CD4-positive, alpha-beta T cell treated with Interleukin-4 for 4 hours (primary cell): Measurements from ENCODE around the gene CALD1.

Source experiments
- DNase-seq: peaks from one replicate; pipeline ENCODE4 v3.0.0-alpha.2; 2020

The CALD1 gene

DNA sequence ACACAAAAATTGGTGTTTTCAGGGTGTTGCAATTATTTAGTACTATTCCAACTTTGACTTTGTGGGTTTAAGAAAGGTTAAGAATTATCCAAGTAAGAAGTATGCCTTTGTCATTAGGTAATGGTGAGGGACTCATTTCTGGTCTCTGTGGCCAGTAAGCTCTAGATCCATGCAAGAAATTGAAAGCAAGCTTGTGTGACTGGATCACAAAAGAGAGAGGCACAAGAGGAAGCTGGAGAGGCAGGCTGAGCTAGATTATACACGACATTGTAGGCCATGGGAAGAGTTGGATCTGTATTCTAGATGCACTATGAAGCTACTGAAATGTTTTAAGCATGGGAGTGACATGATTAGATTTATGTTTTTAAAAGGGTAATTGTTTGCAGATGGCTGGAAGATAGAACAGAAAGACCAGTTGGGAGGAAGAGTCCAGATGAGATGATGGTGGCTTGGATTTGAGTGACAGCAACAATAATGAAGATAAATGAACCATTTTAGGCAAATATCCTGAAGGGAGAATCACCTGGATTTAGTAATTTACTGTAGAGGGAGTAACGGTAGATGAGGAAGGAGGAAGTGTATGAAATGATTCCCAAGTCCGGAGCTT, 50.0 kb downstream of the CALD1 start:
- no peak for DNase-seq

DNA sequence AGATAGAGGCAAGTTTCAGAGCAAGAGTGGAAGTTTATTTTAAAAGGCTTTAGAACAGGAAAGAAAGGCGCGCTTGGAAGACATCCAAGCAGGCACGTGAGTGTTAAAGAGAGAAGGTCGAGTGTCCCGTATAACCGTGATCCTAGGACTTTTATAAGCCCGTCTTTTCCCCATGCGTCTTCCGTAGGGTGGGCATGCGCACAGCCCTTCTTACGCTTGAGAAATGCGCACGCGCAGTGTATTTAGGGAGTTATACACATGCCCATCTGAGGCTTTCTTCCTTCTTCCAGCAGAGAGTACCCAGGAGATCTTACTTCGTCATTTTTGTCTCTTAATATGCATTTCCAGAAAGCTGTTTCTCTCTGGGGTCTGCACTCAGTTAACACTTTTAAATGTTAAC, 52.4 kb downstream of the CALD1 start:
- no peak for DNase-seq

DNA sequence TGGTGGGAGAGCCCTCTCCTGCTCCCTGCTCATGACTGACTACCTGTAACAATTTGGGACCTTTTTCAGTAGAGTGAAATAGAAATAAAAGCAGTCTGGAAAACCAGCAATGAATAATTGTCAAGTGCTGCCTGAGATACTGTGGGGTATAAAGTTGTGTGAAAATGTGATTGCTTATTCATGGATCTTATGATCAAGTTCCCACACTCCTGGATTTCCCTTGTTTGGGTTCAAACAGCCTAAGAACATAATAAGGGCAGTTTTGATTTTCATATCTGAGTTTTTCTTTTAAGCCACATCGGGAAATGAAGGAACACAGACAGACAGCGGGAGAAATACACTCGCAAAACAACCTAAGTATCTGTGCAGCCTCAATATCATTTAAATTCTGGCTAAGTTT, 52.9 kb downstream of the CALD1 start:
- no peak for DNase-seq

DNA sequence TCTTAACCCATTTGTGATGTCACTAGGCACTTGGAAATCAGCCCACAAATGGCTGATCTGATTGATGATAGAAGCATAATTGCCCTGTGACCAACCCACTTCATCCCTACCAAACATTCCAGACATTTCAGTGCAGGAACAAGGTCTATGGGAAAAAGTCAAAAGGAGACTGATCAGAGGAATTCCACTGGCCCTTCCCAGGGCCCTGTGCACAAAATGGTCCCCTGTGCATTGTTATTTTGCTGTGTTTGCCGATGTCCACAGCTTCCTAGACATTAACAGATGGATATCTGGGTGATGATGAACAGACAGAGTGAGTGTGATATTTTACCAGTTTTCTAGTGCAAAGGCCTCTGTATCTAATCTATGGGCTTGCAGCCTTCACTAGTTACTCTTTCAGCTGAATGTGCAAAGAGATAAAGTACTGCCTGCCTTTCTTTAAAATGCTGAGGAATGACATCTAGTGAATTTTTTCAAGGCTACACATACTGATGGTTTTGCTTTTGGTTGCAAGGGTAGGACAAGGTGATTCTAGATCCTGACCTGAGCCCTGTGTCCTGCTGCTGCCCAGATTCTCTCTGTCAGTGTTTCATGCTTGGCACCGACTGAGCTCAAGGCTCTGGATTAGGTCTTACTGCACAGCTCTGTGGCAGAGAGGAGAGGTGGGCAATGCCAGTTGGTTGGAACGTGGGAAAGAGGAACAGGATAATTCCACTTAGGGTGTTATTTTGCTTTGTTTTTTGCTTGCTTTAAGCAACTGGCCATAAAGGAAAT, 55.4 kb downstream of the CALD1 start:
- no peak for DNase-seq

DNA sequence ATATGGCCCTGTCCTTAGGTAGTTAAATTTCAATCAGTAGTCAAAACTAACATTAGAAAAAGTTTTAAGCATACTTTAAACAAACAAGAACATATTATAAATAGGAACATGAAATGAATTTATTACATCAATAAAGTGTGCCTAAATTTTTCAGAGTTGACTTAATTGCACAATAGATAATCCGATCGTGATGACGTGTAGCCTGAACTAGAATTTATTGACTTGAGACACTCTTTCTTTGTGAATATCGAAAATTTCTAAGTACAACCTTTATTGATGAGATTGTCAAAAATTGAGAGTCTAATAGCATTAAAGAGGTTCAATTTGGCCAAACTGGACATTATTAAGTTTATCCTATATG, 56.0 kb downstream of the CALD1 start:
- no peak for DNase-seq

DNA sequence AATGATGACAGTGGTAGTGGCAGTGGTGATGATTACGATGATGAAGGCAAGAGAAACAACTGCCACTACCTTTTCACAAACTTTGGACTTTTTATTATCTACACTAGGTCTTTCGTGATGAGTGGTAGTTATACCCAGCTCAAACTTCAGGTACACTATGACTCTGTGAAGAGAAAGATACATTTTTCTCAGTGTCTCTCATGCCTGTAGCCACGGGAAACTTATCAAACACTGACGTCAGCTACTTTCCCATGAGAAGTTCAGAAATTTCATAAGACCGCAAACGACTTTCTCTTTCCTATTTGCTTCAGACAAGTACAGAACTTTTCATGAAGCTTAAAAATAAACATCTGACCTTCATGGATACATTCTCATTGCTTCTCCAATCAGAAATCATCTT, 57.0 kb downstream of the CALD1 start:
- no peak for DNase-seq

DNA sequence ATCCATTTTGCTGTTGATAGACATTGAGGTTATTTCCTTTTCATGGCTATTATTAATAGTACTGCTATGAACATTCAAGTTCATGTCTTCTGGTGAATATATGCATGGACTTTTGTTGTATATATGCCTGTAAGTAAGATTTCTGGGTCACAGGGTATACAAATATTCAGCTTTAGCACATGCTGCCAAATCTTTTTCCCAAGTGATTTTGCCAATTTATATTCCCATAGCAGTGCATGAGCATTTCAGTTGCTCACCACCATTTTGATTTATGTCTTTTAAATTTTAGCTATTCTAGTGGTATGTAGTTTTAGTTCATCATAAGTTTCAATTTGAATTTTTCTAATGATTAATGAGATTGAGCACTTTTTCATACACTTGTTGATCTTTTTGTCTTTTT, 59.9 kb downstream of the CALD1 start:
- no peak for DNase-seq

DNA sequence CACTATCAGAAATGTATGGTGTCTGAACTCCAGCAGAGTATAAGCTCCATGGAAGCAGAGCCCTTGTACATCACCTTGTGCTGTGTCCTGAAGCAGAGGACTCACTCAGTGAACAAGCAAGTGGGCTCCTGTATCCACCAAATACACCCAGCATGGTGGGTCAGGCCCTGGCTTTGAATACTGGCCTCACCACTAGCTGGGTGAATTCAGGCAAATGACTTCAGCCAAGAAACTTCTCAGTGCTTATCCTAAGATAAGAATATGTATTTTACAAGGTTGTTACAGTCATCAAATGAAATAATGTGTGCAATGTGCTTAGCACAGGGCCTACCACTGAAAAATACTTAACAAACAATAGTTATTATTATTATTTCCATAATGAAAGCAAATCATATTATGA, 62.6 kb downstream of the CALD1 start:
- DNase-seq = no peak

DNA sequence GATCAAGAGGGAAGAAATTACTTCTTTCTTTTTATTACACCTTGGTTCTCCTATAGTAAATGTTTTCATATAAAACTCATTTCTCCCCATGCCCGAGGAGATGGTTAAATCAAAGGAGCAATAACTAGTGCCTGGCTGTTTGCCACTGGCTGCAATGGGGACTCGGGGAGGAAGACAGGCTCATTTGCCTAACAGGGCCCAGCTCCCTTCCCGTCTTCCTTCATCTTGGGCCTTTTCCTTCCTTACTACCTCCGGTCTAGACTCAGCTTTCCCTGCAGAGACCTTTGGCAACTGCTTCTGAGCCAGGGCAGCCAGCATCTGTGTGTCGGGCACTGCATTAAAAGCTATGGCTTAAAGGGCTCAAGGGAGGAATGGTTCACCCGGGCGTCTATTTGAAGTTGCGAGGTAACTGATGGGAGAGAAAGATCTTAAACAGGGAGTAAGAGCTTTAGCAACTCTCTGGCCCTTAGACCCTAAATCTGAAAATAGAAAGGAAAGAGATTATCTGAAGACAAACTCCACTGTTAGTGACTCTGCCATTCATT, 63.5 kb downstream of the CALD1 start:
- no peak for DNase-seq

DNA sequence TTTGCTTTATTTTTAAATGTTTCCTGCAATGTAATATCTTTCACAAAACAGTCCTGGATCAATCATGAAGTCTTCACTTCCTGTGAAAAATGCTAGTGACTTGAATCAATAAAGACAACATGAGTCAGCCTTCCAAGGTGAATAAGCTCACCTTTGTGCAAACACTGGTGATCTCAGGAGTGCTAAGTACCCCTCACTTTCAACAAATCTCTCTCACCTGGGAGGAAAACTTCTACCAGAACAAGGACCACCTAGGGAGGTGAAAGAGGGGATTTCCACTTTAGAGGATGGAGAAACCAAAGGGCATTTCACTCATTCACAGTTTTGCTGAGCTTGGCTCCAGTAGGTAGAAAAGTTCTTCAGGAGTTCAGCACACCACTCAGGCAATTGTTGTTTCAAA, 64.8 kb downstream of the CALD1 start:
- DNase-seq = no peak

DNA sequence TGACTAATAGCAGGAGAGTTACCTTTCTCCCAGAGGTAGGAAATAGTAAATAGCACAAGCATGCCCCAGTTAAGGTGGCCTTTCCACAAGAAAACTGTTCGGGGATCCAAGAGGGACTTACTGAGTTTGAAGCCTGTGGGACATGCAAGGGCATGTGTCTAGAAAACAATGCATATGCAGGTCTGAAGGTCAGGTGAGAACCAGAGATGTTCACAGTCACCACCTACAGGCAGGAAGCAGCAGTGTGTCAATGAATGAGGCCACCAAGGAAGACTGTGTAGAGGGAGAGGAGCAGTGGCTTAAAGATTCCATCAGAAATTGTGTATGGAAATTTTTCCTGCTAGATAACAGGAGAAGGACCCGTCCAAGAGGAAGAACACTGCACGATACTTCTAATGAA, 66.0 kb downstream of the CALD1 start:
- no peak for DNase-seq

DNA sequence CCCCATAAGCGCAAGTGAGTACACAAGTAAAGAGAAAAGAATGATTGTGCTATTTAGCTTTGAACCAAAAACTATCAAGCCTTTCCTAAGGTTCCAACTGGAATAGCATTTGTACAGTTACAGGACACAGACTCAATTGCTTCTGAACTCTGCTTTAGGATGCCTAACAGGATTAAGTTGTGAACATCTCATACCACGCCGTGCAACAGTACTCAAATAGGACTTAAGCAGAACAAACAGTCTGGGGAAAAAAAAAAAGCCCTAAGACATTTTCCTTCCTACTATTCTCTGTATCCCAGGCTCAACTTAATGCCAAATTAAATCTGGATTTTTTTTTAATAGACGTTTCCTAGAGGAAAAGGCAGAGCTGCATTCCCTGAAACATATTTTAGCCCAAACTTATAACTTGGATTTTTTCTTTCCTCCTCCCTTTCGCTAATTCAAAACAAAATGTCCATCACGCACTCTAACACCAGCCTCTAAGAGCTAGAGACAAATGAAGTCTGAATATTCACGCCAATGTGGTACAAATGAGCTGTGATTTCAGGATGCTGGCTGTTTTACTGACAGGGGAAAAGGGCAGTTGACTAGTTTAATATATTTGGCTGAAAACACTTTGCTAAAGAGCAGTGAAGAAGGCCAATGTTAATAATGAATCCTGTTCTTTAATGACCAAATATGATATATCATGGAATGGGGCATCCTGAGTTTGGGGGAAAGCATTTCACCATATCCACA, 68.6 kb downstream of the CALD1 start:
- no peak for DNase-seq

DNA sequence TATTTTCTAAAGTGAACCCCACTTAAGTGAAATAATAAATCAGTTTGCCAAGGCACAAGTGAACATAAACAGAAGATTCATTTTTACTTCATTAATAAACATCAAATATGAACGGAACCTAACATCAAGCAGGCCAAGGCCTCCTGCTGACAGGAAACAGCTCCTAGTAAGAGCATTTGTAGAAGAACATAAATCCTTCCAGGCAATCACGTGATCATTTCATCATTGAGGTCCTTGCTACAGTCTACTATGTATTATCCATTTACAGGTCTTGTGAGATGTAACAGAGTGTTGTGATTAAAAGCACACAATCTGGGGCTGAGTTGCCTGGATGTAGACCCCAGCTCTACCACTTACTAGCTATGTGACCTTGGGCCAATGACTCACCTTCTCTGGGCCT, 70.6 kb downstream of the CALD1 start:
- DNase-seq = no peak

DNA sequence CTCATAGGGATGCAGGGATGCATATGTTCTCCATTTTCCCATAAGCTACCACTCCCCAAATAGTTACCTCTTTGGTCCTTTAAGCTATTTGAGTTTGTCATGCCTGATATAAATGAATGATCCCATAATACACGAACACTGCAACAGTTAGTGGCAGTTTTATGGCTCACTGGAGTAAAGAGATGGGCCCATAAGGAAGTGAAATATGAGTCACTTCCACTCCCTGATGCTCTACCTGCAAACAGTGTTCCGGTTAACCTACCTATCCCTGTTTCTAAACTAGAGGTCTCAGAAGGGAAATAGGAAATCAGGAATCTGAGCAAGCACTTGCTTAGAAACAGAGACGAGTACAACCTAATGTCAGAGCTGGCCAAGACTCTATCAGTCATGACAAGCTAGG, 71.7 kb downstream of the CALD1 start:
- no peak for DNase-seq

DNA sequence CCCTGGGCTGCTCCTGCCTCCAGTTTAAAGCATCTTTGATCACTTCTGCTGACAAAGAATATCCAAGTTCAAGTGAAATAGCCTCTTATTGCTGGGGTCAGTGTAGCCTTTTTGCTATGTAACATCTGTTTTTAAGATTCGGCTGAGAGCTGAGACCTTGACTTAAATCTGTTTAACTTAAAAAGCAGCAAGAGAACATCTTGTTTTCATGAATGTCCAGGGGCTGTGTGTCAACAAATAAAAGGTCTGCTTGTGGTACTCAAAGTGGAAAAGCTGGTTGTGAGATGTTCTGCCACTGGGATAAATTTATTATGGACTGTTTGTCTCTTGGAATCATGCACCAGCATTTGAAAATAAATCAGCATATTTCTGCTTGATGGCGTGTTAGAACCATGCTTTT, 73.2 kb downstream of the CALD1 start:
- DNase-seq = no peak

DNA sequence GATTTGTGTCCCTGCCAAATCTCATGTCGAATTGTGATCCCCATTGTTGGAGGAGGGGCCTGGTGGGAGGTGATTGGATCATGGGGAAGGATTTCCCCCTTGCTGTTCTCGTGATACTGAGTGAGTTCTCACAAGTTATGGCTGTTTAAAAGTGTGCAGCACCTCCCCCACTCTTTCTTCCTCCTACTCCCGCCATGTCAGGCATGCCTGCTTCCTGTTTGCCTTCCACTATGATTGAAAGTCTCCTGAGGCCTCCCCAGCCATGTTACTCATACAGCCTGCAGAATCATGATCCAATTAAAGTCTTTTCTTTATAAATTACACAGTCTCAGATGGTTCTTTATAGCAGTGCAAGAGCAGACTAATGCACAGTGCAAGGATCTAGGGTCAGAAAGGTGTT, 75.4 kb downstream of the CALD1 start:
- DNase-seq = no peak

DNA sequence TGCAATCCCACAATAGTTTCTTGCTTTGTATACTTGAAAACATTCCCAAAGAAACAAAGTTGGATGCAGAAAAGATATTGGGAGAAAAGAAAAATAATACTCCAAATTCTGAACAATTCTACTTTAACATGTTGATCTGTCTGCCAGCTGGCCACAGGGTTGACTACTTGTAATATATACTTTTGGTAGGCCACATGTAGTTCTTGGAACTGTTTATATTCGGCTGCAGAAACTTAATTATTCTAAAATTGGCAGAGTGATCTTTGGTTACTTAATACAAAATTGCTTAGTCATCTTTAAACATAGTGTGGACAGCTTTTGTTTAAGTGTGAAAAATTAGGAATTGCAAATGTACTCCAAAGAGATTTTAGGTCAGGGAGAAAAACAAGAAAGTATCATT, 76.0 kb downstream of the CALD1 start:
- no peak for DNase-seq

DNA sequence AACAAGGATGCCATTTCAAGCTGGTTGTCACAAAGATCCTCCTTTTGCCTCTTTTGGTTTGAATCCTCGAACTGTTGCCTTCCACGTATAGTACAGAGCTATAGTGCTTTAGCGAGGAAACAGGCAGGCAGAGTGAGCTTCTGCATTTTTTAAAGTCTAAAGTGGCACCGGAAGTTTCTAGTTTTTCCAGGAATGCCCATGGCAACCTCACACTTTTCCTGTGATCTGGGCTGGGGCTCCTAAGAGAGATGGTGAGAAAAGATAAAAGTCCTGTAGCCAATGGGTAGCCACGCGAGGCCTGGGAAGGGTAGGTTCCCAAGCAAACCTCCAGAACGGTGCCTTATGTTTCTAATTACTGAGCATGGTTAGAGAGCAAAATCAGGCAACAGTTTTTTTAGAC, 76.7 kb downstream of the CALD1 start:
- no peak for DNase-seq

DNA sequence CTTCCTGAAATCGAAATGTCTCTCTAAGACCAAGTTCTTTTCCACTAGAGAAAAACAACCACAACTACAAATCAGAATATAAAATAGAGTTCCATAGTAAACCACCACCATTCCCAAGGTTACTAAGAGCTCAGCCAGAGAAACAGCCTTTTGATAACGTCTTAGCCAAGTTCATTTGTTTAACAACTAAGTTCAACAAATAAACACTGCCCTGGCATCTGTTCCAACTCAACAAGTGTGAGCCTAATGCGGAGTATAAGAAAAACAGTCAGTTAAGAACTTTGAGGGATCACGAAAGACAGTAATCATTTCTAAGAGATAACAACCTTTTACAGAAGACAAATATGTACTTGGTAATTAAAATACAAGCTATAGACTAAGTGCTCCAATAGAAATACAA, 77.3 kb downstream of the CALD1 start:
- no peak for DNase-seq

DNA sequence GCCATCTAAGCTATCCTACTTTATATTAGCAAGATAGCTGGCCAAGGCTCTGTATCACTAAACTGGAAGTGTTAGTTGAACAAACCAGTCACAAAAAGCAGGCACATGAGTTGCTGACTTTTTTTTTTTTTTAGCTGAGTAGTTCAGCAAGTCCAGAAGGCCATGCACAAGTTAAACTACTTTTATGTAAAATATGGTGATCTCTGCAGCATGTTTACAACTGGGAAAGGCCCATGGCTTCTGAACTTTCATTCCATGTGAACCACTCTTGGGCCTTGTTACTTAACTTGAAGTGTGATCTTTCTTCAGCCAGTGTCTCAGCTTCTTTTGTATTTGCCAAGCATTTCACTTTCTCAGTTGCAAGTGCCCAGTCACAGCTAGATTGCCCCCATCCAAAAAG, 78.5 kb downstream of the CALD1 start:
- no peak for DNase-seq

DNA sequence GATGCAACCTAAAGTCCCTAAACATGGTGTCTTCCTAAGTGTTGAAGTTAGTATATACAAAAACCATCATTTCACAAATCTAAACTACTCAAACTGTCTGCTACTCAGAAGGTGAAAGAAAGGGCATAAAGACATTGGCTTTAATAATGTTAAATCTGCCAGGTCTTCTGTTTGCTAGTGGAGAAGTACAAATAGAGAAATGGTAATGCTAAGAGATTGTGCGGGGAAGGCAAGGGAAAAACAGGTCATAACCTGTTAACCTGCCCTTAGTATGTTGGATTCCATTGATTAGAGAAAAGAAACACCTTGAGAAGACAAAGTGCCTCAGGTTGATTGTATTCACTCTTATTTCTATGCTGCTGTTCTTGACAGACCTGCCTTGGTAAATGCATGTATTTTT, 80.3 kb downstream of the CALD1 start:
- DNase-seq = no peak

DNA sequence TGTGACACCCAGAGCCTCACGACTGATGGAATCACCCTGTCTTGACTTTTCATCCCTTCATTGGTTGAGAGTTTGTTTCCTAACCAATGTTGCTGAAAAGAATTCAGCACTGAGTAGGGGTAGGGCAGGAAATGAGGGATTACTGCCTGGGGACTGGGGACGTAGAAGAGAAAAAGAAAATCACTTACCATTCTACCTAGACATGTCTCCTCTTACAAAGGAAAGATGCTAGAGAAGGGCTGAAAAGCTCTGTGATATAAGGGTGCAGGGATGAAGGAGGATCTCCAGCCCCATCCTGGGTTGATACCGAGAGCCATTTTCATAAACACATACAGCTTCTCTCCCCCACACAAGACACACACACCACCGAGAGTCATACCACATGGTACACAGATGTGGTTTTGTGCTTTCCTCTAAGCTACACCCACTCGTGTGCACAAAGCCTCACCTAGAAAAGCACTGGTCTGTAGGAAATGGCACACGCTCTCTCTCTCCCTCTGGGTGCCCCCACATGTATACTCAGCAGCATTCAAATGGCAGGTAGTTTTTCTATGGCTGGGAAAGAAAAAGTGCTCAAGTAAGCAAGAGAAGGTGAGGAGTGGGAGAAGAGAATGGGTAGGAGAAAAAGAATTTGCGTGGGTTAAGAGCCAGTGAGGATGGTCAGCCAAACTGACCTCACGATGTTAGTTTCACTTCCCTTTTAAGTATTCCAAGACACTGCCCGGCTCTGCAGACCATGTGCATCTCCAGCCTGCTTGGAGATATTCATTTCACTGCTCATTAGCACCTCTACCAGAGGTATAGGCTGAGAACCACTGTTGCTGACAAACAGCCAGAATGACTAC, 85.8 kb downstream of the CALD1 start:
- peak; percentile 13 for DNase-seq

DNA sequence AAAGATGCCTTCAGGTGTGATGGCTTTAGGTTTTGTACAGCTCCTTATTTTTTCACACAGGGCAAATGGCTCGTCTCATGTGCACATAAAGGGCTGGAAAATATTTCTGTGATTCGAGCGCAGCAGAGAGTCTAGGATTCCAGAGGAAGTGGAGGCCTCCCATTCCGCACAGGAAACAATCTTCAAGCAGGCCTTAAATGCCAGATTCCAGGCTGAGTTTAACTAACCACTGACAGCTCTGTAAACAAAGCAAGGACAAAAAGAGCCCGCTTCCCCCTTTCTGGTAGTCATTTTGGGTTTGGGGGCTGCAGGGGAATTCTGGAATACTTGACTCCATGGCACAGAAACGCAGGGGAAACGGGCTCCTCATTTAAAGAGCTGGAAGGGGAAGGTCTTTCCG, 87.2 kb downstream of the CALD1 start:
- DNase-seq = no peak
